B cell (primary cell): Measurements from ENCODE around the gene TMEM271. TPM values are rescaled to one million over a fixed set of nuclear protein-coding genes. Genes with fewer than 3 reads are reported as not detected.

ENCODE experiments used
- ATAC-seq: fragments of 200-7000 bp; cut with Tn5 transposase; one replicate; pipeline ENCODE4 v1.10.0; 2021; ENCODE audit warnings: low read depth, mild to moderate bottlenecking, moderate number of reproducible peaks, moderate library complexity
- CTCF ChIA-PET: fragments of 350-600 bp; sonication (Branson Sonifier 250); formaldehyde crosslinking; loops from one replicate; lab custom pipeline; 2021; ENCODE audit warnings: antibody characterized with exemption, inconsistent platforms; lab: Charles Lee
- POLR2A ChIA-PET: fragments of 350-600 bp; sonication (Branson Sonifier 250); formaldehyde crosslinking; loops from one replicate; lab custom pipeline; 2021; ENCODE audit warnings: antibody characterized with exemption; lab: Charles Lee
- DNase-seq: peaks from one replicate; pipeline ENCODE4 v3.0.0; 2013
- H2AFZ ChIP-seq: 2 replicates; pipeline ENCODE4 v1.6.1; 2012; ENCODE audit warnings: mild to moderate bottlenecking, low read depth, low read length; ENCODE audit not compliant: insufficient read depth, poor library complexity, severe bottlenecking
- H3K27ac ChIP-seq, 2 donors: 1 replicate in 1 of 2; 2 replicates in 1 of 2; pipeline ENCODE4 v1.5.1; 2012 to 2013; ENCODE audit warnings: low read length in 2 of 2, mild to moderate bottlenecking in 2 of 2, moderate library complexity in 1 of 2
- H3K27me3 ChIP-seq, 4 experiments: fragments of 200-600 bp in 1 of 4; sonication (generic) in 1 of 4; replicated peaks in 1 of 4; 1 replicate in 2 of 4; 2 replicates in 2 of 4; pipeline versions ENCODE4 v1.6.1 to v1.7.0; 2013 to 2016; ENCODE audit warnings: low read length in 3 of 4, mild to moderate bottlenecking in 2 of 4, mixed read lengths in 1 of 4, moderate library complexity in 1 of 4; ENCODE audit not compliant: insufficient read depth in 4 of 4, control insufficient read depth in 3 of 4; ENCODE audit errors: control extremely low read depth in 1 of 4
- H3K36me3 ChIP-seq, 2 experiments: replicated peaks in 1 of 2; 1 replicate in 1 of 2; 2 replicates in 1 of 2; pipeline versions ENCODE4 v1.6.1 to v1.7.1; 2013; ENCODE audit warnings: low read length in 1 of 2; ENCODE audit not compliant: insufficient read depth in 2 of 2, control insufficient read depth in 1 of 2; ENCODE audit errors: control extremely low read depth in 1 of 2, extremely low read depth in 1 of 2
- H3K4me1 ChIP-seq, 2 donors: fragments of 200-600 bp in 1 of 2; sonication (generic) in 1 of 2; 1 replicate in 1 of 2; 2 replicates in 1 of 2; pipeline versions ENCODE4 v1.5.1 to v1.6.1; 2013 to 2017; ENCODE audit warnings: low read length in 2 of 2; ENCODE audit not compliant: control insufficient read depth in 2 of 2, insufficient read depth in 2 of 2
- H3K4me2 ChIP-seq: replicated peaks from 2 replicates; pipeline ENCODE3; 2012; ENCODE audit warnings: mild to moderate bottlenecking, low read depth, low read length; ENCODE audit not compliant: poor library complexity, severe bottlenecking
- H3K4me3 ChIP-seq, 5 experiments: fragments of 200-600 bp in 1 of 5; sonication (generic) in 1 of 5; 1 replicate in 3 of 5; 2 replicates in 2 of 5; pipeline versions ENCODE4 v1.5.1 to v1.7.0; 2011 to 2016; ENCODE audit warnings: low read length in 4 of 5, mild to moderate bottlenecking in 4 of 5, low read depth in 2 of 5, control low read depth in 1 of 5, moderate library complexity in 1 of 5; ENCODE audit not compliant: insufficient read depth in 1 of 5; ENCODE audit errors: control extremely low read depth in 1 of 5, extremely low read depth in 1 of 5
- H3K79me2 ChIP-seq: fragments of 200-600 bp; sonication (generic); one replicate; pipeline ENCODE4 v1.6.0; 2016; ENCODE audit warnings: low read length; ENCODE audit not compliant: control insufficient read depth, insufficient read depth
- H3K9ac ChIP-seq: fragments of 200-600 bp; sonication (generic); 2 replicates; pipeline ENCODE4 v1.6.1; 2017; ENCODE audit warnings: mild to moderate bottlenecking, low read length, moderate library complexity
- H3K9me3 ChIP-seq, 3 donors: one replicate each; pipeline versions ENCODE4 v1.6.1 to v1.7.1; 2013; ENCODE audit warnings: low read length in 2 of 3; ENCODE audit not compliant: control insufficient read depth in 2 of 3, insufficient read depth in 1 of 3; ENCODE audit errors: control extremely low read depth in 1 of 3
- H4K20me1 ChIP-seq: 2 replicates; pipeline ENCODE4 v1.6.0; 2012; ENCODE audit warnings: mild to moderate bottlenecking, low read length; ENCODE audit not compliant: insufficient read depth, control insufficient read depth, poor library complexity, severe bottlenecking
- H3K27ac Mint-ChIP-seq: one replicate; pipeline ENCODE4 v1.8.0; 2021; ENCODE audit warnings: mixed read lengths
- H3K27me3 Mint-ChIP-seq: one replicate; pipeline ENCODE4 v1.8.0; 2021; ENCODE audit warnings: mixed read lengths
- H3K4me1 Mint-ChIP-seq: one replicate; pipeline ENCODE4 v1.8.0; 2021; ENCODE audit warnings: mixed read lengths
- H3K4me3 Mint-ChIP-seq: one replicate; pipeline ENCODE4 v1.8.0; 2021; ENCODE audit warnings: mixed read lengths
- H3K9me3 Mint-ChIP-seq: one replicate; pipeline ENCODE4 v1.8.0; 2022; ENCODE audit warnings: mixed read lengths; ENCODE audit not compliant: insufficient read depth
- EZH2 ChIP-seq: IDR thresholded peaks from 2 replicates; pipeline ENCODE4 v1.6.1; 2012; ENCODE audit warnings: borderline replicate concordance, low read depth, mild to moderate bottlenecking, moderate library complexity, low read length; ENCODE audit not compliant: insufficient read depth, poor library complexity, severe bottlenecking
- WGBS: methylation state at CpG from one replicate; pipeline ENCODE4 v1.1.5; 2013; ENCODE audit warnings: missing lambda C conversion rate; ENCODE audit not compliant: insufficient coverage; 5-methylcytosine and 5-hydroxymethylcytosine counted together
- intact Hi-C: fragments of 100-400 bp; cut with micrococcal nuclease; formaldehyde crosslinking; loops from one replicate; pipeline ENCODE4 v1.10.0; 2022
- polyA plus RNA-seq: library from polyadenylated mRNA; depleted of rRNA; stranded (reverse); fragments of >200 nt; gene quantifications from 2 replicates; pipeline ENCODE4 v1.2.3, GENCODE V29; 2012
- total RNA-seq, 2 donors: library from RNA; stranded (reverse); fragments of 120-200 nt in 1 of 2; gene quantifications; 1 replicate in 1 of 2; 2 replicates in 1 of 2; pipeline versions ENCODE4 v1.2.3 to v1.2.4, GENCODE V29; 2013 to 2022
- TF ChIP-seq, protein P1 (sequence below): fragments of 200-600 bp; IDR thresholded peaks from one replicate; pipeline ENCODE4 v1.8.0; 2022; ENCODE audit warnings: antibody characterized with exemption, mild to moderate bottlenecking

TMEM271 gene
- total and polyA plus RNA-seq, 2 donors (not counting 1 experiment from before 2014, with no cell fraction given): not detected

DNA sequence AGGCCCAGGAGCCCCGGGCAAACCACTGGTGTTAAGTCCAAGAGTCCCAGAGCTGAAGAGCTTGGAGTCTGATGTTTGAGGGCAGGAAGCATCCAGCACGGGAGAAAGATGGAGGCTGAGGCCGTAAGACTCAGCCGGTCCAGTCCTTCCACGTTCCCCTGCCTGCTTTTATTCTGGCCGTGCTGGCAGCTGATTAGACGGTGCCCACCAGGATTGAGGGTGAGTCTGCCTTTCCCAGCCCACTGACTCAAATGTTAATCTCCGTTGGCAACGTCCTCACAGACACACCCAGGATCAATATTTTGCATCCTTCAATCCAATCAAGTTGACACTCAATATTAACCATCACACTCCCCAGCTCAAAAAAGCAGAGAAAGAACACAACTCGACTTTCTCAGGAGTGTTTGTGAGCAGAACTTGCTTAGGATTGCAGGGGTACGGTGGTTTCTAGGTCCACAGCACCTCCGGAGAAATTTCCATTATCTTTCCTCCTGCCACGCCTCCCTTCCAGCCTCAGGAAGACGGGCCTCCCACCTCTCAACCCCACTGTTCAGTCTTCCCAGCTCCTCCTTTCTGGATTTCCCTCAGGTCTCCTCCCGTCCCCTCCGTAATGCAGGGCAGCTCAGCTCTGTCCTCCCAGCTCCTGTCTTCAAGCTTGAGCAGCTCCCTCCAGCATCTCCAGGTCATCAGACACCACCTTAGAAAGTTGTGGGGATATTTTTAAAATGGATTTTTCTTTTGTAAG lies 13.3 kb upstream of the TMEM271 start:
- intact Hi-C loops: no loop called here
- Histone ChIP-seq H3K36me3 (no peaks in the 10 kb centered on the region), H3K27ac (no peak overlapping the region), H4K20me1 (no peaks in the 10 kb centered on the region), H3K4me1 (no peaks in the 10 kb centered on the region), H3K9me3 (peaks cover 2 to 40% (median 2%) of the 10 kb centered on the region in 3 donors), H3K4me2 (no peak overlapping the region), H3K79me2 (no peaks in the 10 kb centered on the region), H3K27me3 (peaks cover 0 to 4% (median 0%) of the 10 kb centered on the region in 4 experiments), H3K9ac (no peak overlapping the region), H2AFZ (no peak overlapping the region), H3K4me3 (no peak overlapping the region)
- no peak overlapping the region for H3K27ac Mint-ChIP-seq
- 88% methylated on average over 13 of the region's 16 CpGs for WGBS
- no peaks in the 10 kb centered on the region for H3K4me1 Mint-ChIP-seq
- no peak overlapping the region for H3K4me3 Mint-ChIP-seq
- ChIA-PET CTCF (no interaction called here), POLR2A (no interaction called here)
- TF ChIP-seq EZH2: no peak
- TF ChIP-seq, protein P1, sequence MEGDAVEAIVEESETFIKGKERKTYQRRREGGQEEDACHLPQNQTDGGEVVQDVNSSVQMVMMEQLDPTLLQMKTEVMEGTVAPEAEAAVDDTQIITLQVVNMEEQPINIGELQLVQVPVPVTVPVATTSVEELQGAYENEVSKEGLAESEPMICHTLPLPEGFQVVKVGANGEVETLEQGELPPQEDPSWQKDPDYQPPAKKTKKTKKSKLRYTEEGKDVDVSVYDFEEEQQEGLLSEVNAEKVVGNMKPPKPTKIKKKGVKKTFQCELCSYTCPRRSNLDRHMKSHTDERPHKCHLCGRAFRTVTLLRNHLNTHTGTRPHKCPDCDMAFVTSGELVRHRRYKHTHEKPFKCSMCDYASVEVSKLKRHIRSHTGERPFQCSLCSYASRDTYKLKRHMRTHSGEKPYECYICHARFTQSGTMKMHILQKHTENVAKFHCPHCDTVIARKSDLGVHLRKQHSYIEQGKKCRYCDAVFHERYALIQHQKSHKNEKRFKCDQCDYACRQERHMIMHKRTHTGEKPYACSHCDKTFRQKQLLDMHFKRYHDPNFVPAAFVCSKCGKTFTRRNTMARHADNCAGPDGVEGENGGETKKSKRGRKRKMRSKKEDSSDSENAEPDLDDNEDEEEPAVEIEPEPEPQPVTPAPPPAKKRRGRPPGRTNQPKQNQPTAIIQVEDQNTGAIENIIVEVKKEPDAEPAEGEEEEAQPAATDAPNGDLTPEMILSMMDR: no peak
- DNase-seq (no peak), ATAC-seq (no peak)
- H3K9me3 Mint-ChIP-seq: peaks cover 2% of the 10 kb centered on the region
- H3K27me3 Mint-ChIP-seq: peaks cover 30% of the 10 kb centered on the region

DNA sequence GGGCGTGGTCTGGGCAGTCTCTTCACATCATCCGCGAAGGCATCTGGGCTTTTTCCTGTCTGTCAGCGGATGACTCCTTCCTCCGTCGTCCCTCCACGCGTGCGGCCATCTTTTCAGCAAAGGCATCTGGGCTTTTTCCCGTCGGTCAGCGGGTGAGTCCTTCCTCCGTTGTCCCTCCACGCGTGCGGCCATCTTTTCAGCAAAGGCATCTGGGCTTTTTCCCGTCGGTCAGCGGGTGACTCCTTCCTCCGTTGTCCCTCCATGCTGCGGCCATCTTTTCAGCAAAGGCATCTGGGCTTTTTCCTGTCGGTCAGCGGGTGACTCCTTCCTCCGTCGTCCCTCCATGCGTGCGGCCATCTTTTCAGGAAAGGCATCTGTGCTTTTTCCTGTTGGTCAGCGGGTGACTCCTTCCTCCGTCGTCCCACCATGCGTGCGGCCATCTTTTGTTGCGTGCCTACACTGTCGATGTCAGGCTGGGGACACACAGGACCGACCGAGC lies 12.3 kb upstream of the TMEM271 start:
- no peaks in the 10 kb centered on the region for H3K36me3 ChIP-seq
- H3K27me3 Mint-ChIP-seq: peaks cover 25% of the 10 kb centered on the region
- H3K9ac ChIP-seq: no peak overlapping the region
- DNase-seq: no peak
- no peak for ATAC-seq
- H3K27me3 ChIP-seq: peaks cover 0 to 4% (median 0%) of the 10 kb centered on the region in 4 experiments
- no peak for TF ChIP-seq EZH2
- TF ChIP-seq, protein P1: no peak
- H2AFZ ChIP-seq: no peak overlapping the region
- H3K4me1 ChIP-seq: no peaks in the 10 kb centered on the region
- H3K4me2 ChIP-seq: no peak overlapping the region
- peaks cover 6% of the 10 kb centered on the region for H3K9me3 Mint-ChIP-seq
- intact Hi-C loops: no loop called here
- H3K4me3 Mint-ChIP-seq: no peak overlapping the region
- no peak overlapping the region for H3K27ac Mint-ChIP-seq
- WGBS: 83% methylated on average over 31 of the region's 36 CpGs
- H4K20me1 ChIP-seq: no peaks in the 10 kb centered on the region
- no peak overlapping the region for H3K27ac ChIP-seq
- H3K79me2 ChIP-seq: no peaks in the 10 kb centered on the region
- H3K9me3 ChIP-seq: peaks cover 2 to 36% (median 11%) of the 10 kb centered on the region in 3 donors
- ChIA-PET POLR2A (no interaction called here), CTCF (no interaction called here)
- no peak overlapping the region for H3K4me3 ChIP-seq
- H3K4me1 Mint-ChIP-seq: no peaks in the 10 kb centered on the region
